Right lobe of liver (tissue), 6 donors: ENCODE results near the gene PTBP3. TPM values are rescaled to one million over a fixed set of nuclear protein-coding genes. Genes with fewer than 3 reads are reported as not detected.
A peak's percentile ranks its signal among the peaks of the same experiment; 100 is the strongest.
"Not testable (repeated sequence)": the region's sequence is repeated elsewhere in the genome, so short reads cannot be mapped to it uniquely, and the experiment has no call there.

Experiments used
- ATAC-seq, 4 donors: fragments of 200-7000 bp; cut with Tn5 transposase; one replicate each; pipeline ENCODE4 v1.9.1; 2020; ENCODE audit warnings: mild to moderate bottlenecking in 4 of 4, moderate library complexity in 4 of 4
- DNase-seq, 3 donors: peaks; one replicate each; pipeline ENCODE4 v3.0.0-alpha.2; 2020
- H3K27ac ChIP-seq, 3 donors: fragments of 200-600 bp; one replicate each; pipeline ENCODE4 v1.8.0; 2022
- H3K27me3 ChIP-seq, 2 donors: fragments of 200-600 bp; one replicate each; pipeline ENCODE4 v1.8.0; 2022
- H3K36me3 ChIP-seq, 4 donors: fragments of 200-600 bp; sonication (generic) in 1 of 4; one replicate each; pipeline versions ENCODE4 v1.5.1 to v1.8.0; 2017 to 2022; ENCODE audit warnings: control low read depth in 1 of 4
- H3K4me1 ChIP-seq, 4 donors: fragments of 200-600 bp; sonication (generic) in 1 of 4; one replicate each; pipeline versions ENCODE4 v1.5.1 to v1.8.0; 2017 to 2022; ENCODE audit warnings: control low read depth in 1 of 4
- H3K4me3 ChIP-seq, 3 donors: fragments of 200-600 bp; one replicate each; pipeline ENCODE4 v1.8.0; 2022
- H3K9me3 ChIP-seq, 4 donors: fragments of 200-600 bp; sonication (generic) in 1 of 4; one replicate each; pipeline versions ENCODE4 v1.5.1 to v1.8.0; 2017 to 2022; ENCODE audit warnings: control low read depth in 1 of 4
- CTCF ChIP-seq, 4 donors: fragments of 200-600 bp in 3 of 4; fragments of 450-650 bp in 1 of 4; IDR thresholded peaks; one replicate each; pipeline versions ENCODE4 v1.5.1 to v1.8.0; 2016 to 2022; ENCODE audit warnings: antibody characterized with exemption in 4 of 4, mild to moderate bottlenecking in 2 of 4
- POLR2A ChIP-seq: fragments of 450-650 bp; IDR thresholded peaks from one replicate; pipeline ENCODE4 v1.6.1; 2017; ENCODE audit warnings: antibody characterized with exemption, mild to moderate bottlenecking
- WGBS: methylation state at CpG from one replicate; pipeline ENCODE4 v1.1.6; 2018; ENCODE audit warnings: low coverage, low lambda C conversion rate; ENCODE audit not compliant: insufficient coverage; ENCODE audit errors: missing lambda C conversion rate; 5-methylcytosine and 5-hydroxymethylcytosine counted together
- intact Hi-C, 2 donors: fragments of 100-400 bp; cut with DNase I; formaldehyde crosslinking; loops; one replicate each; pipeline versions ENCODE4 v1.11.2 to v1.14.1; 2022
- total RNA-seq, 6 experiments: library from RNA; depleted of rRNA in 2 of 6; stranded (reverse); fragments of >200 nt in 2 of 6; fragmentation: NEBNext Ultra II Directional in 3 of 6; extraction: Animal tissue kit (Norgen Biotek cat#: 25700) in 3 of 6; gene quantifications; one replicate each; pipeline versions ENCODE4 v1.1.0 to v1.2.4, GENCODE V29; 2016 to 2023
- donor health status: DM: no; HTN: yes; CAD: no.
- donor health status: DM: no; HTN: no; CAD: no.
- donor health status: DM: no; HTN: no; CAD: no.
- donor health status: DM: no; HTN: yes; CAD: no.
- donor health status: DM: no; HTN: yes; CAD: no.

PTBP3 gene
- total RNA-seq, 6 experiments from 2014 or later, result 16.3 to 29.9 (median 19.3) TPM

- H3K36me3 ChIP-seq, result no peaks in the 10 kb centered on the region
- no peak overlapping the region for H3K27ac ChIP-seq
- 93% methylated on average over 1 of the region's 1 CpG for WGBS
- H3K9me3 ChIP-seq, result no peaks in the 10 kb centered on the region
- H3K27me3 ChIP-seq, result no peaks in the 10 kb centered on the region
- H3K4me3 ChIP-seq, result no peak overlapping the region
- DNase-seq, result no peak
- intact Hi-C loops, result no loop called here
- no peaks in the 10 kb centered on the region for H3K4me1 ChIP-seq
- no peak for ATAC-seq
- TF ChIP-seq POLR2A (no peak), CTCF (IDR thresholded peaks at IDR 0.05) (no peak)
Observed at GRCh38 chr9:112371060-112371459, 37.6 kb upstream of the PTBP3 start.

- Histone ChIP-seq H3K27me3 (no peaks in the 10 kb centered on the region), H3K4me1 (no peaks in the 10 kb centered on the region), H3K9me3 (no peaks in the 10 kb centered on the region), H3K4me3 (no peak overlapping the region), H3K27ac (no peak overlapping the region), H3K36me3 (no peaks in the 10 kb centered on the region)
- TF ChIP-seq CTCF (IDR thresholded peaks at IDR 0.05), result no peak
- no peak for TF ChIP-seq POLR2A
- no CpG with 5 or more reads among the region's 1 CpG for WGBS
- DNase-seq (no peak), ATAC-seq (no peak)
- intact Hi-C loops, result loop anchor here in 1 of 2 donors (10.0 kb wide), 1 partner anchor 255 kb away; no protein-coding TSS in a partner anchor
Observed at GRCh38 chr9:112369817-112370216, 36.4 kb upstream of the PTBP3 start.

GRCh38 chr9:112367465-112367864 lies 34.0 kb upstream of the PTBP3 start:
- Histone ChIP-seq H3K27ac (no peak overlapping the region), H3K4me3 (no peak overlapping the region), H3K27me3 (no peaks in the 10 kb centered on the region), H3K9me3 (no peaks in the 10 kb centered on the region), H3K4me1 (no peaks in the 10 kb centered on the region), H3K36me3 (no peaks in the 10 kb centered on the region)
- TF ChIP-seq CTCF (IDR thresholded peaks at IDR 0.05) (no peak), POLR2A (no peak)
- intact Hi-C loops, result loop anchor here in 1 of 2 donors (10.0 kb wide), 1 partner anchor 253 kb away; no protein-coding TSS in a partner anchor
- DNase-seq, result no peak
- ATAC-seq, result no peak

GRCh38 chr9:112366591-112366990 lies 33.2 kb upstream of the PTBP3 start:
- TF ChIP-seq POLR2A (no peak), CTCF (IDR thresholded peaks at IDR 0.05) (peak; percentile 16 to 43 (median 33))
- intact Hi-C loops, result loop anchor here in 1 of 2 donors (10.0 kb wide), 1 partner anchor 252 kb away; no protein-coding TSS in a partner anchor

GRCh38 chr9:112365257-112365656 lies 31.8 kb upstream of the PTBP3 start:
- 94% methylated on average over 3 of the region's 3 CpGs for WGBS
- H3K4me3 ChIP-seq, H3K27me3 ChIP-seq, H3K36me3 ChIP-seq, DNase-seq, H3K27ac ChIP-seq, ATAC-seq, H3K4me1 ChIP-seq, H3K9me3 ChIP-seq: not testable (repeated sequence)
- intact Hi-C loops, result loop anchor here in 1 of 2 donors (10.0 kb wide), 1 partner anchor 250 kb away; no protein-coding TSS in a partner anchor

More at GRCh38 chr9:112366591-112366990, 33.2 kb upstream of the PTBP3 start:
- Histone ChIP-seq H3K9me3 (no peaks in the 10 kb centered on the region), H3K4me3 (no peak overlapping the region), H3K27me3 (no peaks in the 10 kb centered on the region), H3K27ac (no peak overlapping the region), H3K36me3 (no peaks in the 10 kb centered on the region), H3K4me1 (no peaks in the 10 kb centered on the region)
- WGBS, result 29% methylated on average over 1 of the region's 3 CpGs
- peak; percentile 23 to 60 (median 54) for ATAC-seq
- no peak for DNase-seq
